NAMALWA (cell line): ENCODE measurements around the gene LSMEM2.

Source experiments
- DNase-seq: peaks from one replicate; pipeline ENCODE4 v3.0.0-alpha.2; 2015; ENCODE audit warnings: low spot score

Gene LSMEM2

GRCh38 chr3:50322386-50323091 lies 43.7 kb downstream of the LSMEM2 start, which contains the start of gene HYAL2:
Gene HYAL2 (minus strand): TSS chr3:50322745. CDS start chr3:50320489, 2,256 bp downstream.
- no peak for DNase-seq

GRCh38 chr3:50323092-50323600 lies 44.3 kb downstream of the LSMEM2 start:
- no peak for DNase-seq

GRCh38 chr3:50323614-50324199 lies 44.8 kb downstream of the LSMEM2 start:
- no peak for DNase-seq

- peak; percentile 74 for DNase-seq
These were observed 45.6 kb downstream of the LSMEM2 start for GRCh38 chr3:50324351-50325112.

GRCh38 chr3:50325113-50325480 lies 46.2 kb downstream of the LSMEM2 start:
- DNase-seq: no peak

- DNase-seq: no peak
These were observed 46.8 kb downstream of the LSMEM2 start for GRCh38 chr3:50325497-50326181.

GRCh38 chr3:50326182-50326541 lies 47.3 kb downstream of the LSMEM2 start:
- DNase-seq: no peak

GRCh38 chr3:50327129-50327528 lies 48.2 kb downstream of the LSMEM2 start:
- DNase-seq: no peak

- peak; percentile 93 for DNase-seq
These were observed 49.2 kb downstream of the LSMEM2 start, which contains the start of gene TUSC2 for GRCh38 chr3:50327943-50328691. Gene TUSC2 (minus strand): TSS chr3:50328223. CDS start chr3:50328099, 124 bp downstream.

- DNase-seq: no peak
These were observed 51.4 kb downstream of the LSMEM2 start for GRCh38 chr3:50330330-50330729.

- DNase-seq: no peak
These were observed 52.5 kb downstream of the LSMEM2 start for GRCh38 chr3:50331364-50331907.

GRCh38 chr3:50333744-50334328 lies 54.9 kb downstream of the LSMEM2 start:
- no peak for DNase-seq

GRCh38 chr3:50334339-50335075 lies 55.6 kb downstream of the LSMEM2 start:
- no peak for DNase-seq

GRCh38 chr3:50336452-50337174 lies 57.7 kb downstream of the LSMEM2 start:
- DNase-seq: no peak

- peak; percentile 93 for DNase-seq
These were observed 58.4 kb downstream of the LSMEM2 start for GRCh38 chr3:50337175-50337861.
